Naive thymus-derived CD8-positive, alpha-beta T cell (primary cell): ENCODE measurements around the gene SLC44A3. TPM values are rescaled to one million over a fixed set of nuclear protein-coding genes. Genes with fewer than 3 reads are reported as not detected.
"Not testable (repeated sequence)": the region's sequence is repeated elsewhere in the genome, so short reads cannot be mapped to it uniquely, and the experiment has no call there.

Experiments
- ATAC-seq, 2 donors: fragments of 150-1000 bp; cut with Tn5 transposase in 1 of 2; sonication (Bioruptor Pico), chemical (Tn5 transposase) in 1 of 2; 1 replicate in 1 of 2; 2 replicates in 1 of 2; pipeline ENCODE4 v1.10.0; 2021; ENCODE audit warnings: mild to moderate bottlenecking in 2 of 2, moderate library complexity in 2 of 2
- POLR2A ChIA-PET: fragments of 350-600 bp; sonication (Branson Sonifier 250); formaldehyde crosslinking; loops from one replicate; lab custom pipeline; 2021; ENCODE audit warnings: antibody characterized with exemption; lab: Charles Lee
- DNase-seq, 10 donors: peaks; one replicate each; pipeline versions ENCODE4 v3.0.0 to v3.0.0-alpha.2; 2020 to 2022
- H3K27ac Mint-ChIP-seq, 10 donors: one replicate each; pipeline ENCODE4 v1.8.0; 2020 to 2022; ENCODE audit warnings: mild to moderate bottlenecking in 10 of 10, mixed read lengths in 10 of 10, moderate library complexity in 4 of 10, inconsistent platforms in 1 of 10
- H3K27me3 Mint-ChIP-seq, 5 donors: one replicate each; pipeline ENCODE4 v1.8.0; 2021 to 2022; ENCODE audit warnings: mixed read lengths in 5 of 5
- H3K36me3 Mint-ChIP-seq, 3 donors: one replicate each; pipeline ENCODE4 v1.8.0; 2020 to 2022; ENCODE audit warnings: mixed read lengths in 3 of 3, mild to moderate bottlenecking in 2 of 3, inconsistent platforms in 1 of 3
- H3K4me1 Mint-ChIP-seq, 4 donors: one replicate each; pipeline ENCODE4 v1.8.0; 2021 to 2022; ENCODE audit warnings: mixed read lengths in 4 of 4
- H3K4me3 Mint-ChIP-seq, 10 donors: one replicate each; pipeline ENCODE4 v1.8.0; 2020 to 2022; ENCODE audit warnings: mild to moderate bottlenecking in 10 of 10, mixed read lengths in 10 of 10, moderate library complexity in 6 of 10, inconsistent platforms in 1 of 10
- H3K9me3 Mint-ChIP-seq, 9 donors: one replicate each; pipeline ENCODE4 v1.8.0; 2020 to 2022; ENCODE audit warnings: mixed read lengths in 9 of 9, mild to moderate bottlenecking in 3 of 9, inconsistent platforms in 1 of 9, moderate library complexity in 1 of 9
- polyA plus RNA-seq, 3 donors: library from polyadenylated mRNA; unstranded; fragments of 300-500 nt; fragmentation: Illumina TruSeq; gene quantifications; one replicate each; pipeline ENCODE4 v1.2.3, GENCODE V29; 2021
- total RNA-seq, 8 experiments: library from RNA in 2 of 8; stranded (reverse) in 2 of 8; gene quantifications; one replicate each; pipeline ENCODE4 v1.2.3 and lab custom pipeline; 2021 to 2026

Gene SLC44A3
- total and polyA plus RNA-seq, 5 experiments from 2014 or later: not detected

- peaks cover 22 to 57% (median 29%) of the 10 kb centered on the region in 5 donors for H3K27me3 Mint-ChIP-seq
Measured at GRCh38 chr1:94825936-94826335, 5.8 kb downstream of the SLC44A3 start.

GRCh38 chr1:94827434-94827833 lies 7.3 kb downstream of the SLC44A3 start:
- DNase-seq (no peak), ATAC-seq (no peak)
- H3K4me3 Mint-ChIP-seq: no peak overlapping the region
- H3K27ac Mint-ChIP-seq: no peak overlapping the region
- H3K36me3 Mint-ChIP-seq: no peaks in the 10 kb centered on the region
- peaks cover 20 to 51% (median 22%) of the 10 kb centered on the region in 5 donors for H3K27me3 Mint-ChIP-seq
- no peaks in the 10 kb centered on the region for H3K9me3 Mint-ChIP-seq
- H3K4me1 Mint-ChIP-seq: no peaks in the 10 kb centered on the region
- POLR2A ChIA-PET: no interaction called here

More at GRCh38 chr1:94825936-94826335, 5.8 kb downstream of the SLC44A3 start:
- no peaks in the 10 kb centered on the region for H3K9me3 Mint-ChIP-seq
- H3K4me1 Mint-ChIP-seq: peaks cover 0 to 2% (median 1%) of the 10 kb centered on the region in 4 donors
- no peaks in the 10 kb centered on the region for H3K36me3 Mint-ChIP-seq
- no peak overlapping the region for H3K4me3 Mint-ChIP-seq
- DNase-seq (no peak), ATAC-seq (no peak)
- peak overlapping the region in 1 of 10 donors; percentile 21 for H3K27ac Mint-ChIP-seq
- POLR2A ChIA-PET: no interaction called here

GRCh38 chr1:94828251-94828650 lies 8.1 kb downstream of the SLC44A3 start:
- no peaks in the 10 kb centered on the region for H3K36me3 Mint-ChIP-seq
- no peak for ATAC-seq
- H3K4me3 Mint-ChIP-seq: no peak overlapping the region
- H3K9me3 Mint-ChIP-seq: no peaks in the 10 kb centered on the region
- H3K4me1 Mint-ChIP-seq: no peaks in the 10 kb centered on the region
- no peak overlapping the region for H3K27ac Mint-ChIP-seq
- DNase-seq: no peak
- peaks cover 18 to 45% (median 19%) of the 10 kb centered on the region in 5 donors for H3K27me3 Mint-ChIP-seq
- POLR2A ChIA-PET: no interaction called here

- peaks cover 6 to 35% (median 12%) of the 10 kb centered on the region in 5 donors for H3K27me3 Mint-ChIP-seq
- DNase-seq (no peak), ATAC-seq (no peak)
- H3K27ac Mint-ChIP-seq: no peak overlapping the region
- H3K4me1 Mint-ChIP-seq: no peaks in the 10 kb centered on the region
- no peak overlapping the region for H3K4me3 Mint-ChIP-seq
- H3K36me3 Mint-ChIP-seq: no peaks in the 10 kb centered on the region
- POLR2A ChIA-PET: no interaction called here
- H3K9me3 Mint-ChIP-seq: no peaks in the 10 kb centered on the region
Measured at GRCh38 chr1:94831641-94832040, 11.5 kb downstream of the SLC44A3 start.

- ATAC-seq (no peak), DNase-seq (no peak)
- Mint-ChIP-seq H3K9me3 (no peaks in the 10 kb centered on the region), H3K27me3 (peaks cover 6 to 27% (median 13%) of the 10 kb centered on the region in 5 donors), H3K27ac (no peak overlapping the region), H3K4me1 (no peaks in the 10 kb centered on the region), H3K4me3 (no peak overlapping the region), H3K36me3 (no peaks in the 10 kb centered on the region)
- POLR2A ChIA-PET: no interaction called here
Measured at GRCh38 chr1:94832446-94832845, 12.3 kb downstream of the SLC44A3 start.

GRCh38 chr1:94832931-94833585 lies 12.9 kb downstream of the SLC44A3 start:
- DNase-seq (no peak), ATAC-seq (no peak)
- H3K9me3 Mint-ChIP-seq: no peaks in the 10 kb centered on the region
- no peak overlapping the region for H3K27ac Mint-ChIP-seq
- no peaks in the 10 kb centered on the region for H3K36me3 Mint-ChIP-seq
- no peak overlapping the region for H3K4me3 Mint-ChIP-seq
- H3K4me1 Mint-ChIP-seq: no peaks in the 10 kb centered on the region
- H3K27me3 Mint-ChIP-seq: peaks cover 3 to 24% (median 12%) of the 10 kb centered on the region in 5 donors
- POLR2A ChIA-PET: no interaction called here

- Mint-ChIP-seq H3K4me3 (no peak overlapping the region), H3K9me3 (no peaks in the 10 kb centered on the region), H3K27me3 (peaks cover 3 to 14% (median 6%) of the 10 kb centered on the region in 5 donors), H3K36me3 (no peaks in the 10 kb centered on the region), H3K4me1 (no peaks in the 10 kb centered on the region), H3K27ac (no peak overlapping the region)
- ATAC-seq (no peak), DNase-seq (no peak)
- POLR2A ChIA-PET: no interaction called here
Measured at GRCh38 chr1:94836891-94837290, 16.7 kb downstream of the SLC44A3 start.

GRCh38 chr1:94840381-94840780 lies 20.2 kb downstream of the SLC44A3 start:
- DNase-seq, H3K36me3 Mint-ChIP-seq, H3K4me1 Mint-ChIP-seq, ATAC-seq, POLR2A ChIA-PET, H3K9me3 Mint-ChIP-seq, H3K4me3 Mint-ChIP-seq: not testable (repeated sequence)
- H3K27me3 Mint-ChIP-seq: peaks cover 10 to 22% (median 15%) of the 10 kb centered on the region in 5 donors
- peak overlapping the region in 1 of 10 donors; percentile 13 for H3K27ac Mint-ChIP-seq

GRCh38 chr1:94840808-94841207 lies 20.7 kb downstream of the SLC44A3 start:
- no peaks in the 10 kb centered on the region for H3K4me1 Mint-ChIP-seq
- H3K4me3 Mint-ChIP-seq: no peak overlapping the region
- H3K9me3 Mint-ChIP-seq: no peaks in the 10 kb centered on the region
- peaks cover 10 to 22% (median 12%) of the 10 kb centered on the region in 5 donors for H3K27me3 Mint-ChIP-seq
- H3K27ac Mint-ChIP-seq: no peak overlapping the region
- DNase-seq: no peak
- H3K36me3 Mint-ChIP-seq: no peaks in the 10 kb centered on the region
- POLR2A ChIA-PET: no interaction called here
- no peak for ATAC-seq

- H3K4me3 Mint-ChIP-seq: no peak overlapping the region
Measured at GRCh38 chr1:94843430-94843829, 23.3 kb downstream of the SLC44A3 start.

GRCh38 chr1:94843846-94844245 lies 23.7 kb downstream of the SLC44A3 start:
- ATAC-seq (no peak), DNase-seq (no peak)
- Mint-ChIP-seq H3K27me3 (peaks cover 9 to 22% (median 10%) of the 10 kb centered on the region in 5 donors), H3K27ac (peak overlapping the region in 1 of 10 donors; percentile 6), H3K4me3 (no peak overlapping the region), H3K4me1 (no peaks in the 10 kb centered on the region), H3K9me3 (no peaks in the 10 kb centered on the region), H3K36me3 (no peaks in the 10 kb centered on the region)
- POLR2A ChIA-PET: no interaction called here

More at GRCh38 chr1:94843430-94843829, 23.3 kb downstream of the SLC44A3 start:
- no peak for ATAC-seq
- H3K36me3 Mint-ChIP-seq: no peaks in the 10 kb centered on the region
- peaks cover 9 to 22% (median 10%) of the 10 kb centered on the region in 5 donors for H3K27me3 Mint-ChIP-seq
- POLR2A ChIA-PET: no interaction called here
- H3K4me1 Mint-ChIP-seq: no peaks in the 10 kb centered on the region
- DNase-seq: no peak
- no peak overlapping the region for H3K27ac Mint-ChIP-seq
- H3K9me3 Mint-ChIP-seq: no peaks in the 10 kb centered on the region

- POLR2A ChIA-PET: no interaction called here
- DNase-seq (no peak), ATAC-seq (no peak)
- Mint-ChIP-seq H3K36me3 (no peaks in the 10 kb centered on the region), H3K27me3 (peaks cover 7 to 22% (median 10%) of the 10 kb centered on the region in 5 donors), H3K27ac (no peak overlapping the region), H3K4me1 (no peaks in the 10 kb centered on the region), H3K4me3 (no peak overlapping the region), H3K9me3 (no peaks in the 10 kb centered on the region)
Measured at GRCh38 chr1:94846308-94846707, 26.2 kb downstream of the SLC44A3 start.

GRCh38 chr1:94851571-94851970 lies 31.4 kb downstream of the SLC44A3 start:
- DNase-seq (no peak), ATAC-seq (no peak)
- no peaks in the 10 kb centered on the region for H3K9me3 Mint-ChIP-seq
- peaks cover 0 to 1% (median 0%) of the 10 kb centered on the region in 5 donors for H3K27me3 Mint-ChIP-seq
- no peaks in the 10 kb centered on the region for H3K4me1 Mint-ChIP-seq
- no peak overlapping the region for H3K27ac Mint-ChIP-seq
- POLR2A ChIA-PET: no interaction called here
- no peaks in the 10 kb centered on the region for H3K36me3 Mint-ChIP-seq
- no peak overlapping the region for H3K4me3 Mint-ChIP-seq

- Mint-ChIP-seq H3K36me3 (no peaks in the 10 kb centered on the region), H3K27me3 (no peaks in the 10 kb centered on the region), H3K4me1 (no peaks in the 10 kb centered on the region), H3K9me3 (no peaks in the 10 kb centered on the region), H3K4me3 (no peak overlapping the region), H3K27ac (no peak overlapping the region)
- DNase-seq: no peak
- no peak for ATAC-seq
- POLR2A ChIA-PET: no interaction called here
Measured at GRCh38 chr1:94852788-94853187, 32.6 kb downstream of the SLC44A3 start.
